GM23248 (cell line): Measurements from ENCODE around the gene DGKK.

ENCODE experiments used
- EZH2 ChIP-seq: fragments of 200-600 bp; sonication (generic); IDR thresholded peaks from 2 replicates; pipeline ENCODE4 v1.6.1; 2018; ENCODE audit warnings: antibody characterized with exemption, mild to moderate bottlenecking; ENCODE audit not compliant: insufficient read depth, poor library complexity, severe bottlenecking
- EZH2phosphoT487 ChIP-seq: fragments of 200-600 bp; sonication (generic); IDR thresholded peaks from 2 replicates; pipeline ENCODE4 v1.6.1; 2018; ENCODE audit warnings: antibody characterized with exemption, moderate library complexity, mild to moderate bottlenecking, low read depth; ENCODE audit not compliant: insufficient read depth

GRCh38 chrX:50469206-50469605 lies 1.4 kb downstream of the DGKK start:
- TF ChIP-seq EZH2 (no peak), EZH2phosphoT487 (no peak)
